T-helper 1 cell treated with Interleukin-12 subunit alpha and Interleukin-12 subunit beta and Interleukin-4 antibody, amounts not matched to agents 30 μg/mL and 1 μg/mL, for 36 hours (primary cell): ENCODE measurements around the gene SEPTIN6.
"Not testable (repeated sequence)": the region's sequence is repeated elsewhere in the genome, so short reads cannot be mapped to it uniquely, and the experiment has no call there.

Source experiments
- H3K27ac Mint-ChIP-seq: one replicate; pipeline ENCODE4 v1.8.0; 2021; ENCODE audit warnings: mild to moderate bottlenecking, mixed read lengths
- H3K27me3 Mint-ChIP-seq: one replicate; pipeline ENCODE4 v1.8.0; 2021; ENCODE audit warnings: low read depth, mixed read lengths
- H3K36me3 Mint-ChIP-seq: one replicate; pipeline ENCODE4 v1.8.0; 2021; ENCODE audit warnings: low read depth, mixed read lengths
- H3K4me1 Mint-ChIP-seq: one replicate; pipeline ENCODE4 v1.8.0; 2021; ENCODE audit warnings: low read depth, mixed read lengths
- H3K4me3 Mint-ChIP-seq: one replicate; pipeline ENCODE4 v1.8.0; 2021; ENCODE audit warnings: mild to moderate bottlenecking, moderate library complexity, mixed read lengths
- H3K9me3 Mint-ChIP-seq: one replicate; pipeline ENCODE4 v1.8.0; 2021; ENCODE audit warnings: mixed read lengths

SEPTIN6 gene

GRCh38 chrX:119682019-119682989, 10.7 kb downstream of the SEPTIN6 start:
- peak overlapping the region; percentile 96 for H3K27ac Mint-ChIP-seq
- no peaks in the 10 kb centered on the region for H3K9me3 Mint-ChIP-seq
- peaks cover 15% of the 10 kb centered on the region for H3K36me3 Mint-ChIP-seq
- H3K4me3 Mint-ChIP-seq: peak overlapping the region; percentile 79
- H3K27me3 Mint-ChIP-seq: no peaks in the 10 kb centered on the region
- H3K4me1 Mint-ChIP-seq: peaks cover 50% of the 10 kb centered on the region

- Mint-ChIP-seq H3K9me3 (no peaks in the 10 kb centered on the region), H3K4me3 (peak overlapping the region; percentile 71), H3K36me3 (peaks cover 13% of the 10 kb centered on the region), H3K27me3 (no peaks in the 10 kb centered on the region), H3K4me1 (peaks cover 35% of the 10 kb centered on the region), H3K27ac (peak overlapping the region; percentile 93)
Observed at GRCh38 chrX:119677654-119677981, 15.3 kb downstream of the SEPTIN6 start.

- Mint-ChIP-seq H3K27ac (peak overlapping the region; percentile 93), H3K4me3 (peak overlapping the region; percentile 50), H3K4me1 (peaks cover 37% of the 10 kb centered on the region), H3K27me3 (no peaks in the 10 kb centered on the region), H3K36me3 (peaks cover 18% of the 10 kb centered on the region), H3K9me3 (no peaks in the 10 kb centered on the region)
Observed at GRCh38 chrX:119676949-119677653, 15.9 kb downstream of the SEPTIN6 start.

GRCh38 chrX:119673336-119673735, 19.6 kb downstream of the SEPTIN6 start:
- H3K36me3 Mint-ChIP-seq: peaks cover 16% of the 10 kb centered on the region
- no peaks in the 10 kb centered on the region for H3K9me3 Mint-ChIP-seq
- no peak overlapping the region for H3K27ac Mint-ChIP-seq
- H3K27me3 Mint-ChIP-seq: no peaks in the 10 kb centered on the region
- H3K4me3 Mint-ChIP-seq: no peak overlapping the region
- peaks cover 23% of the 10 kb centered on the region for H3K4me1 Mint-ChIP-seq

GRCh38 chrX:119672426-119672825, 20.5 kb downstream of the SEPTIN6 start:
- H3K27me3 Mint-ChIP-seq: no peaks in the 10 kb centered on the region
- peaks cover 16% of the 10 kb centered on the region for H3K36me3 Mint-ChIP-seq

GRCh38 chrX:119669424-119670037, 23.4 kb downstream of the SEPTIN6 start:
- Mint-ChIP-seq H3K27ac (no peak overlapping the region), H3K27me3 (no peaks in the 10 kb centered on the region), H3K4me3 (no peak overlapping the region), H3K36me3 (peaks cover 20% of the 10 kb centered on the region), H3K9me3 (no peaks in the 10 kb centered on the region), H3K4me1 (peaks cover 10% of the 10 kb centered on the region)

More at GRCh38 chrX:119672426-119672825, 20.5 kb downstream of the SEPTIN6 start:
- Mint-ChIP-seq H3K4me1 (peaks cover 19% of the 10 kb centered on the region), H3K27ac (no peak overlapping the region), H3K9me3 (no peaks in the 10 kb centered on the region), H3K4me3 (no peak overlapping the region)

- no peak overlapping the region for H3K4me3 Mint-ChIP-seq
- peaks cover 26% of the 10 kb centered on the region for H3K36me3 Mint-ChIP-seq
- peaks cover 14% of the 10 kb centered on the region for H3K4me1 Mint-ChIP-seq
- H3K27me3 Mint-ChIP-seq: no peaks in the 10 kb centered on the region
- no peak overlapping the region for H3K27ac Mint-ChIP-seq
- H3K9me3 Mint-ChIP-seq: no peaks in the 10 kb centered on the region
Observed at GRCh38 chrX:119667111-119667878, 25.7 kb downstream of the SEPTIN6 start.

- peaks cover 27% of the 10 kb centered on the region for H3K36me3 Mint-ChIP-seq
- H3K27ac Mint-ChIP-seq, H3K4me3 Mint-ChIP-seq, H3K27me3 Mint-ChIP-seq, H3K9me3 Mint-ChIP-seq: not testable (repeated sequence)
- H3K4me1 Mint-ChIP-seq: peaks cover 16% of the 10 kb centered on the region
Observed at GRCh38 chrX:119664877-119665276, 28.1 kb downstream of the SEPTIN6 start.

GRCh38 chrX:119661486-119661885, 31.5 kb downstream of the SEPTIN6 start:
- Mint-ChIP-seq H3K9me3 (no peaks in the 10 kb centered on the region), H3K27ac (no peak overlapping the region)

GRCh38 chrX:119659522-119659921, 33.4 kb downstream of the SEPTIN6 start:
- H3K27ac Mint-ChIP-seq: peak overlapping the region; percentile 58
- H3K4me3 Mint-ChIP-seq: no peak overlapping the region
- H3K4me1 Mint-ChIP-seq: peaks cover 34% of the 10 kb centered on the region
- H3K36me3 Mint-ChIP-seq: peaks cover 50% of the 10 kb centered on the region
- no peaks in the 10 kb centered on the region for H3K27me3 Mint-ChIP-seq
- H3K9me3 Mint-ChIP-seq: no peaks in the 10 kb centered on the region

More at GRCh38 chrX:119661486-119661885, 31.5 kb downstream of the SEPTIN6 start:
- Mint-ChIP-seq H3K27me3 (no peaks in the 10 kb centered on the region), H3K4me1 (peaks cover 25% of the 10 kb centered on the region), H3K4me3 (no peak overlapping the region), H3K36me3 (peaks cover 43% of the 10 kb centered on the region)

- Mint-ChIP-seq H3K27ac (peak overlapping the region; percentile 74), H3K9me3 (no peaks in the 10 kb centered on the region), H3K4me1 (peaks cover 34% of the 10 kb centered on the region), H3K36me3 (peaks cover 45% of the 10 kb centered on the region), H3K4me3 (peak overlapping the region; percentile 17), H3K27me3 (no peaks in the 10 kb centered on the region)
Observed at GRCh38 chrX:119655125-119655524, 37.8 kb downstream of the SEPTIN6 start.

GRCh38 chrX:119654112-119654531, 38.8 kb downstream of the SEPTIN6 start:
- peak overlapping the region; percentile 68 for H3K27ac Mint-ChIP-seq
- no peaks in the 10 kb centered on the region for H3K27me3 Mint-ChIP-seq
- H3K4me1 Mint-ChIP-seq: peaks cover 34% of the 10 kb centered on the region
- no peaks in the 10 kb centered on the region for H3K9me3 Mint-ChIP-seq
- peaks cover 45% of the 10 kb centered on the region for H3K36me3 Mint-ChIP-seq
- H3K4me3 Mint-ChIP-seq: no peak overlapping the region

- H3K4me1 Mint-ChIP-seq: peaks cover 27% of the 10 kb centered on the region
- H3K27me3 Mint-ChIP-seq: no peaks in the 10 kb centered on the region
- peak overlapping the region; percentile 90 for H3K27ac Mint-ChIP-seq
- peak overlapping the region; percentile 58 for H3K4me3 Mint-ChIP-seq
- H3K36me3 Mint-ChIP-seq: peaks cover 32% of the 10 kb centered on the region
- H3K9me3 Mint-ChIP-seq: no peaks in the 10 kb centered on the region
Observed at GRCh38 chrX:119648421-119648775, 44.6 kb downstream of the SEPTIN6 start.
